Smooth muscle cell (in vitro differentiated cells): ENCODE measurements around the gene ALKAL2. TPM values are rescaled to one million over a fixed set of nuclear protein-coding genes. Genes with fewer than 3 reads are reported as not detected.

Source experiments
- DNase-seq: peaks from one replicate; lab custom pipeline; 2025; ENCODE audit not compliant: unreplicated experiment; lab: John Stamatoyannopoulos, UW
- H2AFZ ChIP-seq: fragments of 200-600 bp; sonication (generic); 2 replicates; pipeline ENCODE4 v1.6.0; 2016; ENCODE audit warnings: antibody characterized with exemption, low read depth, mild to moderate bottlenecking
- H3F3A ChIP-seq: fragments of 200-600 bp; sonication (generic); 2 replicates; pipeline ENCODE4 v1.6.0; 2017; ENCODE audit warnings: antibody characterized with exemption, low read depth
- H3K27ac ChIP-seq: fragments of 200-600 bp; sonication (generic); 2 replicates; pipeline ENCODE4 v1.5.1; 2016; ENCODE audit warnings: low read depth, mild to moderate bottlenecking
- H3K27me3 ChIP-seq: fragments of 200-600 bp; sonication (generic); 2 replicates; pipeline ENCODE4 v1.6.1; 2016; ENCODE audit warnings: low read depth, mild to moderate bottlenecking
- H3K36me3 ChIP-seq: fragments of 200-600 bp; sonication (generic); 2 replicates; pipeline ENCODE4 v1.5.1; 2016; ENCODE audit warnings: low read depth
- H3K4me1 ChIP-seq: fragments of 200-600 bp; sonication (generic); 2 replicates; pipeline ENCODE4 v1.5.1; 2016; ENCODE audit warnings: low read depth
- H3K4me2 ChIP-seq: fragments of 200-600 bp; sonication (generic); 2 replicates; pipeline ENCODE4 v1.6.0; 2016; ENCODE audit warnings: mild to moderate bottlenecking
- H3K4me3 ChIP-seq: fragments of 200-600 bp; sonication (generic); 2 replicates; pipeline ENCODE4 v1.5.1; 2016; ENCODE audit warnings: mild to moderate bottlenecking
- H3K79me2 ChIP-seq: fragments of 200-600 bp; sonication (generic); 2 replicates; pipeline ENCODE4 v1.6.0; 2016; ENCODE audit warnings: low read depth, mild to moderate bottlenecking
- H3K9ac ChIP-seq: fragments of 200-600 bp; sonication (generic); 2 replicates; pipeline ENCODE4 v1.6.0; 2016; ENCODE audit warnings: low read depth
- H3K9me3 ChIP-seq: fragments of 200-600 bp; sonication (generic); replicated peaks from 2 replicates; pipeline ENCODE4 v1.5.1; 2016; ENCODE audit warnings: low read depth
- H4K20me1 ChIP-seq: fragments of 200-600 bp; sonication (generic); 2 replicates; pipeline ENCODE4 v1.6.0; 2016; ENCODE audit warnings: low read depth
- WGBS: methylation state at CpG from one replicate; pipeline ENCODE4 v1.1.7; 2016; ENCODE audit warnings: low lambda C conversion rate; 5-methylcytosine and 5-hydroxymethylcytosine counted together
- polyA plus RNA-seq: library from polyadenylated mRNA; unstranded; fragments of >200 nt; fragmentation: Nextera tagmentation; extraction: Ambion mirVana; gene quantifications from 2 replicates; pipeline ENCODE4 v1.2.1, GENCODE V29; 2016
- total RNA-seq: library from RNA; depleted of rRNA; stranded (reverse); fragments of >200 nt; gene quantifications from 2 replicates; pipeline ENCODE4 v1.2.3, GENCODE V29; 2014
- TF ChIP-seq, protein P1 (sequence below): fragments of 200-600 bp; sonication (generic); IDR thresholded peaks from 2 replicates; pipeline ENCODE4 v1.5.1; 2017; ENCODE audit warnings: borderline replicate concordance, mild to moderate bottlenecking, antibody characterized with exemption; ENCODE audit not compliant: insufficient read depth, poor library complexity, severe bottlenecking

ALKAL2 gene
- total and polyA plus RNA-seq, 2 experiments from 2014 or later = 0.58 to 0.67 TPM

- no peak overlapping the region for H3K9ac ChIP-seq
Observed at GRCh38 chr2:263022-263738, 24.7 kb downstream of the ALKAL2 start.

GRCh38 chr2:262117-262516, 25.8 kb downstream of the ALKAL2 start:
- H3K9ac ChIP-seq = no peak overlapping the region
- H3K4me3 ChIP-seq = peak overlapping the region; percentile 77
- H3K79me2 ChIP-seq = peaks cover 36% of the 10 kb centered on the region
- TF ChIP-seq, protein P1, sequence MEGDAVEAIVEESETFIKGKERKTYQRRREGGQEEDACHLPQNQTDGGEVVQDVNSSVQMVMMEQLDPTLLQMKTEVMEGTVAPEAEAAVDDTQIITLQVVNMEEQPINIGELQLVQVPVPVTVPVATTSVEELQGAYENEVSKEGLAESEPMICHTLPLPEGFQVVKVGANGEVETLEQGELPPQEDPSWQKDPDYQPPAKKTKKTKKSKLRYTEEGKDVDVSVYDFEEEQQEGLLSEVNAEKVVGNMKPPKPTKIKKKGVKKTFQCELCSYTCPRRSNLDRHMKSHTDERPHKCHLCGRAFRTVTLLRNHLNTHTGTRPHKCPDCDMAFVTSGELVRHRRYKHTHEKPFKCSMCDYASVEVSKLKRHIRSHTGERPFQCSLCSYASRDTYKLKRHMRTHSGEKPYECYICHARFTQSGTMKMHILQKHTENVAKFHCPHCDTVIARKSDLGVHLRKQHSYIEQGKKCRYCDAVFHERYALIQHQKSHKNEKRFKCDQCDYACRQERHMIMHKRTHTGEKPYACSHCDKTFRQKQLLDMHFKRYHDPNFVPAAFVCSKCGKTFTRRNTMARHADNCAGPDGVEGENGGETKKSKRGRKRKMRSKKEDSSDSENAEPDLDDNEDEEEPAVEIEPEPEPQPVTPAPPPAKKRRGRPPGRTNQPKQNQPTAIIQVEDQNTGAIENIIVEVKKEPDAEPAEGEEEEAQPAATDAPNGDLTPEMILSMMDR = no peak
- peaks cover 10% of the 10 kb centered on the region for H3K4me1 ChIP-seq
- DNase-seq = no peak
- H3K27ac ChIP-seq = peak overlapping the region; percentile 67
- H3K27me3 ChIP-seq = no peaks in the 10 kb centered on the region
- H4K20me1 ChIP-seq = peaks cover 11% of the 10 kb centered on the region
- H3F3A ChIP-seq = no peaks in the 10 kb centered on the region
- H2AFZ ChIP-seq = no peak overlapping the region
- WGBS = 73% methylated on average over 3 of the region's 3 CpGs
- no peaks in the 10 kb centered on the region for H3K36me3 ChIP-seq
- H3K4me2 ChIP-seq = peak overlapping the region; percentile 7
- H3K9me3 ChIP-seq = peaks cover 9% of the 10 kb centered on the region

More at GRCh38 chr2:263022-263738, 24.7 kb downstream of the ALKAL2 start:
- Histone ChIP-seq H3K27me3 (no peaks in the 10 kb centered on the region), H3K4me3 (peak overlapping the region; percentile 77), H3K36me3 (no peaks in the 10 kb centered on the region), H3F3A (no peaks in the 10 kb centered on the region), H3K79me2 (peaks cover 46% of the 10 kb centered on the region), H2AFZ (peak overlapping the region; percentile 87), H3K4me1 (peaks cover 10% of the 10 kb centered on the region), H4K20me1 (peaks cover 22% of the 10 kb centered on the region), H3K27ac (peak overlapping the region; percentile 52), H3K4me2 (peak overlapping the region; percentile 87), H3K9me3 (peaks cover 4% of the 10 kb centered on the region)
- WGBS = 27% methylated on average over 42 of the region's 42 CpGs
- TF ChIP-seq, protein P1 = no peak
- no peak for DNase-seq

DNA sequence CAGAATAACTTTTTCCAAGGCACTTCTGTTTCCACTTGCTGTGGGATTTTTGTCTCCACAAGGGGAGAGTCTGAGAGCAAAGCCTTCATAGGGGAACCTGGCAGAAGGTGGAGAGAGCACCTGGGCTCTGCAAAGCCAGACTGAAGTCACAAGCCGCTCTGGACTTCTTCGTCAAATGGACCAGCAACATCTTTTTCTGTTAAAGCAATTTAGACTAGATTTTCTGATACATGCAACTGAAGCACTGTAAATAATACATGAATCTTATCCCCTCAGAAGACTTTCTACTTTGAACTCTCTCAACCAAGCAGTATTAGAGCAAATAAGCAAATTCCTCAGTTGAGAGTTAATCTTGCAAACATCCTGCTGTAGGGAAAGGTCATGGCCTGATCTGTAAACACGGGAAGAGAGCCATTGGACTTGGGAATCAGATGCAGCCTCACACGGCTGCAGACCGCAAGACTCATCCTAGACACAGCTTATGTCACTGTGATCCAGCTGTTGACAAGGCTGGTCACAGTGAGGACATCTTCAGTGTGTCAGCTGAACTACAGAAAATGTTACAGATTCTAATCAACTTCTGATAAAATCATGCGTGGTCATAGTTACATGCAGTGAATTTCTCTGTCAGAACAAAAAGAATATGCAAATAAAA, 27.3 kb downstream of the ALKAL2 start:
- Histone ChIP-seq H2AFZ (no peak overlapping the region), H3K4me1 (peaks cover 3% of the 10 kb centered on the region), H3K27me3 (no peaks in the 10 kb centered on the region), H3K9ac (no peak overlapping the region), H3K79me2 (peaks cover 21% of the 10 kb centered on the region), H3K36me3 (no peaks in the 10 kb centered on the region), H3K4me2 (no peak overlapping the region), H3K4me3 (no peak overlapping the region), H4K20me1 (no peaks in the 10 kb centered on the region), H3F3A (no peaks in the 10 kb centered on the region), H3K27ac (no peak overlapping the region), H3K9me3 (peaks cover 9% of the 10 kb centered on the region)
- no peak for DNase-seq
- WGBS = 70% methylated on average over 6 of the region's 6 CpGs
- TF ChIP-seq, protein P1 = no peak
